MCF 10A (cell line): ENCODE data around the gene KCNQ5. TPM values are rescaled to one million over a fixed set of nuclear protein-coding genes. Genes with fewer than 3 reads are reported as not detected.
"Not testable (repeated sequence)": the region's sequence is repeated elsewhere in the genome, so short reads cannot be mapped to it uniquely, and the experiment has no call there.

Experiments used
- BruUV-seq: library from RNA; stranded (reverse); fragments of 400-500 nt; replicated peaks from 2 replicates; lab custom pipeline; 2021; lab: Mats Ljungman, UMichigan
- CTCF ChIA-PET: fragments of 300-600 bp; sonication (Branson Sonifier 250); formaldehyde crosslinking; extraction: SDS; loops from one replicate; lab custom pipeline; 2021; ENCODE audit warnings: antibody characterized with exemption, inconsistent platforms; lab: Yijun Ruan, JAX
- POLR2A ChIA-PET: fragments of 300-600, 350-650 bp; sonication (Branson Sonifier 250); formaldehyde crosslinking; extraction: SDS; loops from one replicate; lab custom pipeline; 2020; ENCODE audit warnings: antibody characterized with exemption, inconsistent platforms; lab: Yijun Ruan, JAX
- DNase-seq: peaks from one replicate; pipeline ENCODE4 v3.0.0-alpha.2; 2018; ENCODE audit not compliant: unreplicated experiment
- H3K27ac Mint-ChIP-seq: one replicate; pipeline ENCODE4 v1.8.0; 2022; ENCODE audit warnings: mild to moderate bottlenecking, low read depth, mixed read lengths; ENCODE audit not compliant: unreplicated experiment
- H3K27me3 Mint-ChIP-seq: one replicate; pipeline ENCODE4 v1.8.0; 2022; ENCODE audit warnings: mixed read lengths; ENCODE audit not compliant: insufficient read depth, unreplicated experiment
- H3K36me3 Mint-ChIP-seq: one replicate; pipeline ENCODE4 v1.8.0; 2022; ENCODE audit warnings: mild to moderate bottlenecking, moderate library complexity, mixed read lengths; ENCODE audit not compliant: insufficient read depth, unreplicated experiment
- H3K4me1 Mint-ChIP-seq: one replicate; pipeline ENCODE4 v1.8.0; 2022; ENCODE audit warnings: mixed read lengths; ENCODE audit not compliant: insufficient read depth, unreplicated experiment
- H3K4me3 Mint-ChIP-seq: one replicate; pipeline ENCODE4 v1.8.0; 2022; ENCODE audit warnings: mild to moderate bottlenecking, moderate library complexity, mixed read lengths; ENCODE audit not compliant: unreplicated experiment
- H3K9me3 Mint-ChIP-seq: one replicate; pipeline ENCODE4 v1.8.0; 2022; ENCODE audit warnings: mixed read lengths; ENCODE audit not compliant: unreplicated experiment
- intact Hi-C: fragments of 100-400 bp; cut with micrococcal nuclease; formaldehyde crosslinking; loops from 2 replicates; pipeline ENCODE4 v1.14.1; 2022
- total RNA-seq: library from RNA; stranded (reverse); gene quantifications from 2 replicates; pipeline ENCODE4 v1.2.3, GENCODE V29; 2022
- TF ChIP-seq, protein P1 (sequence below): fragments of 200-600 bp; IDR thresholded peaks from one replicate; pipeline ENCODE4 v1.8.0; 2022; ENCODE audit warnings: antibody characterized with exemption, mild to moderate bottlenecking; ENCODE audit not compliant: unreplicated experiment

The KCNQ5 gene
- total RNA-seq, 1 experiment from 2014 or later, result 10.3 TPM

DNA sequence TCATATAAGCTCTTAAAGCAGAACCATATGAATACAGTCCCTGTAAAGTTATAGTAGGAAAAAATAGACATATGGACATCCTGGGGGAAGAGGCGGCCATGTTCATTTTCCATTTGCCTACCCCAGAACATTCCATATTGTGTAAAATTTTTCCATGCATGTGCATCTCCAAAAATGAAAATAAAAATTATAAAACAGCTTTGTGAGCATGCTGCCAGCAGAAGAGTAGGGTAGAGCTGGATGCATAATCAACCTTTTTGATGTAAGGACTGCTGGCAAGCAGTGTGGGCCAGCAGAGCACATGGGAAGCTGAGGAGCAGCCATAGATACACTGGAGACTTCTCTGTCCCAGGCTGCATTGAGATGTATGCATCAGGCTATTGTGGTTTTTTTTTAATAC, 271.0 kb downstream of the KCNQ5 start:
- no peak for DNase-seq
- Mint-ChIP-seq H3K36me3 (no peaks in the 10 kb centered on the region), H3K4me1 (peaks cover 6% of the 10 kb centered on the region), H3K4me3 (no peak overlapping the region), H3K27me3 (no peaks in the 10 kb centered on the region), H3K9me3 (peaks cover 7% of the 10 kb centered on the region), H3K27ac (no peak overlapping the region)
- no TSS peak for BruUV-seq
- ChIA-PET CTCF (interaction anchor here (0.9 kb wide), 1 partner anchor 12 kb away, joined by 3 read pairs; no protein-coding TSS in a partner anchor), POLR2A (no interaction called here)
- intact Hi-C loops, result no loop called here
- TF ChIP-seq, protein P1, sequence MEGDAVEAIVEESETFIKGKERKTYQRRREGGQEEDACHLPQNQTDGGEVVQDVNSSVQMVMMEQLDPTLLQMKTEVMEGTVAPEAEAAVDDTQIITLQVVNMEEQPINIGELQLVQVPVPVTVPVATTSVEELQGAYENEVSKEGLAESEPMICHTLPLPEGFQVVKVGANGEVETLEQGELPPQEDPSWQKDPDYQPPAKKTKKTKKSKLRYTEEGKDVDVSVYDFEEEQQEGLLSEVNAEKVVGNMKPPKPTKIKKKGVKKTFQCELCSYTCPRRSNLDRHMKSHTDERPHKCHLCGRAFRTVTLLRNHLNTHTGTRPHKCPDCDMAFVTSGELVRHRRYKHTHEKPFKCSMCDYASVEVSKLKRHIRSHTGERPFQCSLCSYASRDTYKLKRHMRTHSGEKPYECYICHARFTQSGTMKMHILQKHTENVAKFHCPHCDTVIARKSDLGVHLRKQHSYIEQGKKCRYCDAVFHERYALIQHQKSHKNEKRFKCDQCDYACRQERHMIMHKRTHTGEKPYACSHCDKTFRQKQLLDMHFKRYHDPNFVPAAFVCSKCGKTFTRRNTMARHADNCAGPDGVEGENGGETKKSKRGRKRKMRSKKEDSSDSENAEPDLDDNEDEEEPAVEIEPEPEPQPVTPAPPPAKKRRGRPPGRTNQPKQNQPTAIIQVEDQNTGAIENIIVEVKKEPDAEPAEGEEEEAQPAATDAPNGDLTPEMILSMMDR, result no peak

DNA sequence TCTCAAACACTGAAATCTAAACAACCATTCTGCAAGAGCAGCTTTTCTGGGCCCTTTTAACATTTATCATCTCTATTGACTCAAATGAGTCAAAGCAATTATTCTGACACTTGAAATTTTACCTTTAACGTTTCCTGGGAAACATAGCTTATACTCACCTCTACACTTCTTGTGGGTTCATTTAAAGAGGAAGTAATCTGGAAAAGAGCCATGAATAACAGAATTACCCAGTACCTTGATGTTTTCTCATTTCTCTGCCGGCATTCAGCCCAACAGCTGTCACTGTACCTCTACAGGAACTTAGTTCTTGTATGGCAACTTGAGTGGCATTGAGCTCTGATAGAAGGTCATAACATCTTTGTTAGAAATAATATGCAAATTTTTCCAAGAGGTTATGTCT, 272.2 kb downstream of the KCNQ5 start:
- Mint-ChIP-seq H3K36me3 (no peaks in the 10 kb centered on the region), H3K4me3 (no peak overlapping the region), H3K9me3 (peaks cover 13% of the 10 kb centered on the region), H3K4me1 (peaks cover 6% of the 10 kb centered on the region), H3K27me3 (no peaks in the 10 kb centered on the region), H3K27ac (no peak overlapping the region)
- TF ChIP-seq, protein P1, result no peak
- POLR2A ChIA-PET, result no interaction called here
- intact Hi-C loops, result no loop called here
- CTCF ChIA-PET, result no interaction called here
- DNase-seq, result peak; percentile 11
- BruUV-seq, result no TSS peak

DNA sequence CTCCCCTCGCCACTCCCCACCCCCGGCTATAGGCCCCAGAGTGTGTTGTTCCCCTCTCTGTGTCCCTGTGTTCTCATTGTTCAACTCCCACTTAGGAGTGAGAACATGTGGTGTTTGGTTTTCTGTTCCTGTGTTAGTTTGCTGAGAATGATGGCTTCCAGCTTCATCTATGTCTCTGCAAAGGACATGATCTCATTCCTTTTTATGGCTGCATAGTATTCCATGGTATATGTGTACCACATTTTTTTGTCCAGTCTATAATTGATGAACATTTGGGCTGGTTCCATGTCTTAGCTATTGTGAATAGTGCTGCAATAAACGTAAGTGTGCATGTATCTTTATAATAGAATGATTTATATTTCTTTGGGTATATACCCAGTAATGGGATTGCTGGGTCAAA, 276.4 kb downstream of the KCNQ5 start:
- H3K36me3 Mint-ChIP-seq, POLR2A ChIA-PET, BruUV-seq, H3K27ac Mint-ChIP-seq, H3K4me1 Mint-ChIP-seq, H3K27me3 Mint-ChIP-seq, DNase-seq, intact Hi-C loops, H3K4me3 Mint-ChIP-seq: not testable (repeated sequence)
- CTCF ChIA-PET, result interaction anchor here (0.6 to 0.9 kb wide), 3 partner anchors 15 to 490 kb away, joined by 3 to 4 read pairs (median 4); no protein-coding TSS in a partner anchor
- peaks cover 13% of the 10 kb centered on the region for H3K9me3 Mint-ChIP-seq

DNA sequence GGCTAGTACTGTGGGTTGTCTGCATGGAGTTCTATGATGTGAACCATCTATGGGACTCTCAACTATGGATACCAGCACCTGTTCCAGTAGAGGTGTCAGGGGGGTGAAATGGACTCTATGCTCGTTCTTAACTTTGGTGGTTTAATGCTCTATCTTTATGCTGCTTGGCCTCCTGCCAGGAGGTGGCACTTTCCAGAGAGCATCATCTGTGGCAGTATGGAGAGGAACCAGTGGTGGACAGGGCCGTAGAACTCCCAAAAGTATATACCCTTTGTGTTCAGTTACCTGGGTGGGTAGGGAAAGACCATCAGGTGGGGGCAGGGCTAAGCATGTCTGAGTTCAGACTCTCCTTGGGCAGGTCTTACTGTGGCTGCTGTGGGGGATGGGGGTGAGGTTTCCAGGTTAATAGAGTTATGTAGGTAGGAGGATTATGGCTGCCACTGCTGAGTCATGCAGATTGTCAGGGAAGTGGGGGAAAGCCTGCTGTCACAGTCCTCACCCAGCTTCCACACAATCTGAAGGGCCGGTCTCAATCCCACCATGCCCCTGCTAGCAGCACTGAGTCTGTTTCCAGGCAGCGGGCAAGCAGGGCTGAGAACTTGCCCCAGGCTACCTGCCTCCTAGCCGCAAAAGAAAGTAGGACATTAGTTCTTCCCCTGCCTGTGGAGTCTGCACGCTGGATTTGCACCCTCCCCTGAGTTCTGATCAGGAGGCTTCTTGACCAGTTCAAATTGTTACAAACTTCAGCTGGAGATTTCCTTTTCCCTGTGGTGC, 284.0 kb downstream of the KCNQ5 start:
- no TSS peak for BruUV-seq
- Mint-ChIP-seq H3K4me1 (peaks cover 3% of the 10 kb centered on the region), H3K27me3 (no peaks in the 10 kb centered on the region), H3K36me3 (no peaks in the 10 kb centered on the region), H3K4me3 (no peak overlapping the region), H3K27ac (no peak overlapping the region), H3K9me3 (no peaks in the 10 kb centered on the region)
- CTCF ChIA-PET, result no interaction called here
- POLR2A ChIA-PET, result no interaction called here
- DNase-seq, result no peak
- intact Hi-C loops, result no loop called here
- TF ChIP-seq, protein P1, result no peak
